ENCODE data around the gene FARSB.

FARSB gene

DNA sequence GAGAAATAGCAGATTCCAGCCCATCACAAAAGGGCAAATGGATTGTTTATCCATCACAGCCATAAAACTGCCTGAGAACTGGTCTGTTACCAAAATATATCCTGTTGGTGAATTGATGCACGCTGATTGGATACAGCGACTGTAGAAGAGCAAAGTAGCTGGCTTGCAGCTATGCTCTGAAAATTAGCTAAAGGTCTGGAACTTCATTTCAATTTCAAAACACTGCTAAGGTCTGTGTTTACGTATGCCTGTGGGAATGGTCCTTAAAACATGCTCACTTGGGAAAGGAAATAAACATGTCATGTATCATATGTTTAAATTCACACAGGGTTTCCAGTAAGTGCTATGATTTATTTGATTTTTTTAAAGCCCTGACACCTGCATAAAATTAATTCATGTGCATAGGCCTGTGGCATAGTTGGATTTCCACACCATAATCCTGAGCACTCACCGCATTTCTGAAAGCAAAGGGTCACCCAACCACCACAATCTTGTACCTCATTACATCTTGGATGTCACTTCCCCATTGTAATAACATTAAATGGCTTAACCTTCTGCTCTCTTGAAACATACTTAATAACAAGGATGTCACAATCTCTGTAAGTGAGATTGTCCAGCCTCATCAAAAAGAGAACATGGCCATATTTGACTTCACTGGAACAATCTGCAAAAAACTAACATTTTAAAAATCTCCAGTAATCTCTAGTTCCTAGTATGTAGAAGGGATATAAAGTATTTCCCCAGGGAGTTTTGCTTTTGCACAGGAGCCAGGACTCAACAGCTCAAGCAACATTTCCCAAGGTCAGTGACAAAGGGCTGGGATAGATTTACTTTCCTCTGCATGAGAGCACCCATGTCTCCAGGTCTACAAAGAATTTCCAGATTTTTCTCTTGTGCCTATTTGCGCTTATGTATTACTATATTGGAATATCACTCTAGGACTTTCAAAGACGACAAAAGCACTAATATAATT lies 109.8 kb downstream of the FARSB start:
- no peak for DNase-seq

DNA sequence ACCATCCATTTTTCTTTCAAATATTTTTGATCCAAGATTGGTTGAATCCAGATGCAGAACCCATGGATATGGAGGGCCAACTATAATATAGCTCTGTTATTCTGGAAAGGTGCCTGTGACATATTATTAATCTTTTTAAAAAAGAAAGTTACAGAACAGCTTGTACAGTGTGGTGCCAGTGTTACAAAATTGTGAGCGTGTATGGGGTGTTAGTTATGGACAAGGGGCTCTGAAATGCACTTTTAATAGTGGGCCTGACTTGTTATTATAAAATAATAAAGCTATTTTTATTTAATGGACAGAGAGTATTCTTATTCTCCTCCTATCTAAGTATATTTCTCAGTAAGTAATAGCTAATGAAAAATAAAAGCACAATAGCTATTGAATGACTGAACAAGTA lies 111.2 kb downstream of the FARSB start:
- DNase-seq, result no peak

DNA sequence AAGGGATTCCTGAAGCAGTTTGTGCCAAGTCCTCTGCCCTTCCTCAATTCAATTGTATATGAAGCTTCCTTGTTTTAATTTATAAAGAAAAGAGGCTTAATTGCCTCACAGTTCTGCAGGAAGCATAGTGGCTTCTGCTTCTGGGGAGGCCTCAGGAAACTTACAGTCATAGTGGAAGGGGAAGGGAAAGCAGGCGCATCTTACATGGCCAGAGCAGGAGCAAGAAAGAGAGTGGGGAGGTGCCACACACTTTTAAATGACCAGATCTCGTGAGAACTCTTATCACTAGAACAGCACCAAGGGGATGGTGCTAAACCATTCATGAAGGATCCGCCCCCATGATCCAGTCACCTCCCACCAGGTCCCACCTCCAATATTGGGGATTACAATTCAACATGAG lies 117.4 kb downstream of the FARSB start:
- DNase-seq, result peak; percentile 32

DNA sequence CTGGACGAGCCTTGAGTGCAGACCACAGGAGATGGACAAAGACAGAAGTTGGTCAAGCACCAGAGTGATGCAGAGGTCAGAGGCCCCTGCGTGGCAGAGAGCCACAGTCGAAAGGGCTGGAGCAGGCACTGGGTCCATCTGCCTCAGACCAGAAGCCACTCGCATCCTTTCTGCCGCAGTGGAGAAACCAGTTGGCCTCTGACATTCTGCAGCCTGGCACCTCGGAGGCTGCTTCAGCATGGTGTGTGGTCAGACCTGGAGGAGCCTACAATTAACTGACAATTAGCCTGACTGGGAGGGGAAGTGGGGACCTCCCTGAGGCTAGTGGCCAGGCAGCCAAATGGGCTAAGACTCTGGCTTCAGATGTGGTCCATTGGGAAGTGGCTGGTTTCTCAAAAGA lies 120.4 kb downstream of the FARSB start:
- no peak for DNase-seq

DNA sequence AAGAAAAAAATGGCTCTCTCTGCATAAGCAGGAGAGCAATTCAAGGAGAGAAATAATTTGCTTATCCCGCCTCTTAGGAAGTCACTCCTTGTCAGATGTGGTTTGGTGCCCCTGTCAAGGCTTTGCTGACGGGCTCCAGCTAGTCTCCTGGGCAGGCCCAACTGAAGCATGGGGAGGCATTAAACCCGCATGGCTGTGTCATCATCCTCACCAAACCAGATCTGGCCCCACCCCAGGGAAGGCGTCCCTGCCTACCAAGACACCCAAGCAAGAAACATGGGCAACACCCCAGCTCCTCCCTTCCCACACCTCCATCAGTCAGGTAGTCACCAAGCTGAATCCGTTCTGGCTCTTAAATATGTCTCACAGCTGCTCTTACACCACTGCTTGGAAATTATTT lies 123.6 kb downstream of the FARSB start:
- no peak for DNase-seq

DNA sequence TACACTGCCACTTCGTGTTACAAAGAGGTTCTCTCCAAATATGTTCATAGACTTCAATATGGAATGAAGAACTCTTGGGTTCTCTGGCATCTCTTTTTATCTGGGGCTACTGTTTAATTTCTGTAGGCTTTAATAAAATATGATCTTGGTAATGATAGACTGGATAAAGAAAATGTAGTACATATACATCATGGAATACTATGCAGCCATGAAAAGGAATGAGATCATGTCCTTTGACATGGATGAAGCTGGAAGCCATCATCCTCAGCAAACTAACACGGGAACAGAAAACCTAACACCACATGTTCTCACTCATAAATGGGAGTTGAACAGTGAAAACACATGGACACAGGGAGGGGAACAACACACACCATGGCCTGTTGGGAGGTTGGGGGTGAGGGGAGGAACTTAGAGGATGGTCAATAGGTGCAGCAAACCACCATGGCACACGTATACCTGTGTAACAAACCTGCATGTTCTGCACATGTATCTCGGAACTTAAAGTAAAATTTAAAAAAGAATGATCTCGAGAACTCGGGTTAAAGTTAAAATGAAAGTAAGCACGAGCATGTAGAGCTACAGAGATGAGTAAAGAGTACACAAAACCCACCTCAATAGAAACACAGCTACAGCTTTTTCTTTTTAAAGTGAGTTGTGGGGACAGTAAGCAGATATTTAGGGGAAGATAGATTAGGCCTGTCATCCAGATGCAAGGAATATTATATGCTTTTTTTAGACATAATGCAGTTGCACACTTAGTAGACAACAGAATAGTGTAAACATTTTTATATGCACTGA lies 129.2 kb downstream of the FARSB start:
- no peak for DNase-seq

DNA sequence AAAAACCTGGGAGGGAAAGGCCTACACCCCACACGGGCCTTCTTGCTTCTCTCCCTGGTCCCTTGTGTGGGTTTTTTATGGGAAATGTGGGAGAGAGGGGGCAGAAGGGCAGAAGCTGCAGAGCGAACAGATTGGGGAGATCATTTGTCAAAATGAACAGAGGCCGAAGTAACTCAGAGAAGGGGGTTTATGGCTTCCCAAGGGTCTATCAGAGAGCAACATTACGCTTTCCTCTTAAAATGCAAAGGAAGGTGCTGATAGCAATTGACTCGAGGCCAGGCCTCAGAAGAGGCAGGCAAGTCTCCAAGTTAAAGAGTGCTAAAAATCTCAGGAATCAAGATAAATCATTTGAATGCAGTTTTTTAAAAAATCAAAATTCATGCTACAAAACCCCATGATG lies 130.1 kb downstream of the FARSB start:
- no peak for DNase-seq

DNA sequence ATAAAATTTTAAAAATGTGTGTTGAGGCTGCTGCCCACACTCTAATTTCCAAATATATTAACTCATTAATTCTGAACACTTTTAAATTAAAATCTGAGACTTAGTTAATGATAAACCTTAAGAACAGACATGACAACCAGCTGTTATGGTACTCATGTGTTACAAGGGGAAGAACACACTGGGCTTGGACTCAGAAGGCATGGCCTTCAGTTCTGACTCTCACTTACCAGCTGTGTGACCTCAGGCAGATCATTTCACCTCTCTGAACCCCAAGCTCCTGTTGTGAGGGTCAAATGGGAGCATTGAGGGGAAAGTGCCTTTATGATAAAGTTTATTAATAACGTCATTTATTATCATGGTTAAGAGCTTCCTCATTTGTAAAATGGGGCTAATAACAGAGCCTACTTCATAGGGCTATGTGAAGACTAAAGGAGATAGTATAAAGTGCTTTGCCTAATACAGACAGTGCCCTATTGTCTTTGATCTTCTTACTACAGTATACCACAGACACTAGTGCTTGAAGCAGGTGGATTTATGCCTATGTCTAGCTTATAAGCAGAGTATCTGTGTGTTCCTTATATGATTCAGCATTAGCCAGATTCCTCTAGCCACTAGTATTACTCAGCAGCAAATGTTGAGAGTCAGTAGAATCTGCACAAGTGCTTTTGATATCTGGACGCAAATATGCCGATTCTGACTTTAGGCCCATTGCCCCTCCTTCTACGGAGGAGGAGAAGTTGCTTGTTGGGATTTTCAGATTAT lies 131.9 kb downstream of the FARSB start:
- no peak for DNase-seq

DNA sequence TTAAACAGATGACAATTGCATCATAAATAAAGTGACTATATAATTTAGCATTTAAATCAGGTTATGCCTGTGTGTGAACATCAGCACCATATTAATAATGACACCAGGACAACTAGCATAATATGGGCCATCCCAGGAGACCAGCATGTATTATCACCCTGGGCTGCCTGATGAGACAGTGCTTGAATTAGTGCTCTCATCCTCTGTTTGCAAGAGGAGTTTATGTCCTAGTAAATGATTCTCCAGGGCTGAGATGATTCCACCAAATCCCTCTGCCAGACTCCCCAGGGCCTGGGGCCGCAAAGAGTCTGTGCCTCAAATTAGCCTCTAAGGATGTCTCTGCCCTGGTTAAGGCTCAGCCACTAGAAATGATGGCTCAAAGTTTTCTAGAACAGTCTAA lies 133.8 kb downstream of the FARSB start:
- DNase-seq, result no peak

DNA sequence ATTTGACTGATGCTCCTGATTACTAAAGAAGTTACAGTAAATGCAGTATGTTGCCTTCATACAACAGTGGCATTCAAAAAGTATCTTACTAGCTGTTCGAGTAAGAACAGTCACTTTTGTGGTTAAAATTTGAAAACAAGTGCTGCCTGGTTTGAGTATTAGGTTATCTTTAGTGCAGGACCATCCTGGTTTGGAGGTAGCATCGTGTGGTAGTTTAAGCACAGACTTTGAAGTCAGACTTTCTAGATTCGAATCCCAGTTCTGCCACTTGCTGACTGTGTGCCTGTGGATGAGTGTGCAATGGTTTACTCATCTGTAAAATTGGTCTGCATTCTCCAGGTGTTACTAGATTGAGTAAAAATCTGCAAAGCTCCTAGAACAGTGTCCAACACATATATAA lies 134.8 kb downstream of the FARSB start:
- DNase-seq, result no peak

All from suppressor macrophage treated with lipopolysaccharide for 4 hours (primary cell).